Fibroblast of upper back skin (primary cell): ENCODE data around the gene SGTA.

Source experiments
- DNase-seq: peaks from one replicate; pipeline ENCODE4 v3.0.0-alpha.2; 2013

SGTA gene

GRCh38 chr19:2768365-2769132 is 14.5 kb downstream of the SGTA start:
- DNase-seq, result no peak

GRCh38 chr19:2767688-2768087 is 15.4 kb downstream of the SGTA start:
- DNase-seq, result no peak

DNA sequence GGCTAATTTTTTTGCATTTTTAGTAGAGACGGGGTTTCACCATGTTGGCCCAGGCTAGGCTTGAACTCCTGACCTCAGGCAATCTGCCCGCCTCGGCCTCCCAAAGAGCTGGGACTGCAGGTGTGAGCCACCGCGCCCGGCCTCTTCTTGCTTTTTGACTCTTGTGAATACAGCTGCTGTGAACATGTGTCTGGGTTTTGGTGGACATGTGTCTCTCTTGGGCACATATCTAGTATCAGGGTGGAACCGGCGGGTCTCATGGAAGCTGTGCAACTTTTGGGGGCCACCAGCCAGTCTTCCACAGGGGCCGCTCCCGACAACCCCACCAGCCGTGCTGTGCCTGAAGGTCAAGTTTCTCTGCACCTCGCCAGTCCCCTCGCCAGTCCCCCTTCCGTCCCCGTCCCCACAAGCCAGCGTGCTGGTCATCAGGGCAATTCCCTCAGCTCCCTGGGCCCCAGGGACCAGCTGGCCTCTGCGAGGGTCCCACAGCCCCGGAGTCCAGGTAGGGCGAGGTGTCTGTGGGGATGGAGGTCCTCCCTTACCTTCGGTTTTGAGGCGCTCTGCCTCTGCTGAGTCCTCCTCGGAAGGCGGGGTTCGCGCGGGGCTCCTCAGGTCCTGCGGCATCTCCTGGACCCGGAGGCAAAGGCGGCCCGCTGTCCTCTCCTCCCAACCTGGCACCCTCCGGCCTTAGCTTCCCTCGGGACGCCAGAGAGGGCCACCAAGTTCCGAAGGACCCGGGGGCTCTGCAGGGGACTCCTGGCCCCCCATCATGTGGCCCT is 16.3 kb downstream of the SGTA start:
- DNase-seq, result no peak

GRCh38 chr19:2765376-2765775 is 17.7 kb downstream of the SGTA start:
- no peak for DNase-seq

DNA sequence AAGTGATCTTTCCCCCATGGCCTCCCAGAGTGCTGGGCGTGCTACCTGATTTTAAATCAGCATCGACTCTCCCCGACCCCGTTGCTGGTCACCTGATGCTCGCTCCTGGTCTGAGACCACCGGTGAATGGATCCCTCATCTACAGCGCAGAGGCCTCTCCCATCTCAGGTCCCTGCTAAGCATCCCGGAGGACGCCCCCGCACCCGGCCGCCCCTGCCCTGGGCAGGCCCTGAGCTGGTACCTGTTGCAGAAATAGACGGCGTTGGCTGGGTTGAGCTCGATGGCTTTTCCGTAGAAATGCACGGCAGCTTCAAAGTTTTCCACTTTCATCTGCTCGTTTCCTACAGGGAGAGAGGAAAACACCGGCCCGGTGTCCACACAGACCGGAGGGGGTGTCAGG is 18.1 kb downstream of the SGTA start:
- DNase-seq, result no peak

DNA sequence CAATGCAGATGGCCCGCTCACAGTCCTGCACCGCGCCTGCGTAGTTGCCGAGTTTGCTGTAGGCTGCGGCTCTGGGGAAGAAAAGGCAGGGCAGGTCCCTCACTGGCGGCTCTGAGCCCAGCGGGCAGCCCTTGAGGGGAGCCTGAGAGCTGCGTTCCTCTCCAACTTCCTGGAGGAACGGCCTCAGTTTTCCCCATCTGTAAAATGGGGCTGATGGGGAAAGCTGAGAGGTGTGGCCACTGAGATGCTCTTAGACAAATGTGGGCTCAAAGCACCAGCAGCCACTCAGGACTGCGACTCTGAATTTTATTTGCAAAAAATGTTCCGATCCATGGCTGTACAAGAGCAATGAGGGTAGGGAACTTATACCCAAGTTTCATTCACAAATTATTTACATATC is 19.4 kb downstream of the SGTA start:
- DNase-seq, result no peak

DNA sequence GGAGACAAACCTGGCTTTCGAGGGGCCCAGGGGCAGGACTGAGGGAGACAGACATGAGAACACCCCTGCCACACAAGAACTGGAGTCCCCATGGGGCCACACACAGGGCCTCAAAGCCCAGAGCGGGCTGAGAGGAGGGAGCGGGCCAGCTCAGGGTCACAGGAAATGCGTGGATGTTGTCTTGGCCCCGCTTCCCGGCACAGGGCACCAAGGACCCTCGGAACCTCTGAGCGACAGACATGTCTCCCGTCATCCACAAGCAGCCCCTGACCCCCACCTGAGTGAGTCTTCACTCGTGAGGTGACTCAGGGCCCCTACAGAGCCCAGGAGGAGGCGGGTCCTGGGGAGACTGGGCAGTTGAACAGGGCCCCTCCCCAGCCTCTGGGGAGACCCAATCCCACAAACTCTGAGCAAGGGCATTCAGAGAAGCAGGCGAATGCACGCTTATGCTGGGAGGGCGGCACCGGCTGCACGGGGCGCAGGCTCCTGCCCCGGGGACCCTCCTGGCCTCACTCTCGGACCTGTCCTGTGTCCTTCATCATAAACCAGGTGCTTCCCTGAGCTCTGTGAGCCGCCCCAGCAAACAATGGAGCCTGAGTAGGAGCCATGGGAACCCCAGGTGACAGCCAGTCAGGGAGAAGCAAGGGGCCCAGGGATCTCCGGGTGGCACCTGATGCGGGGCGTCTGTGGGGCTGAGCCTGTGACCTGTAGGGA is 20.1 kb downstream of the SGTA start:
- DNase-seq, result no peak

DNA sequence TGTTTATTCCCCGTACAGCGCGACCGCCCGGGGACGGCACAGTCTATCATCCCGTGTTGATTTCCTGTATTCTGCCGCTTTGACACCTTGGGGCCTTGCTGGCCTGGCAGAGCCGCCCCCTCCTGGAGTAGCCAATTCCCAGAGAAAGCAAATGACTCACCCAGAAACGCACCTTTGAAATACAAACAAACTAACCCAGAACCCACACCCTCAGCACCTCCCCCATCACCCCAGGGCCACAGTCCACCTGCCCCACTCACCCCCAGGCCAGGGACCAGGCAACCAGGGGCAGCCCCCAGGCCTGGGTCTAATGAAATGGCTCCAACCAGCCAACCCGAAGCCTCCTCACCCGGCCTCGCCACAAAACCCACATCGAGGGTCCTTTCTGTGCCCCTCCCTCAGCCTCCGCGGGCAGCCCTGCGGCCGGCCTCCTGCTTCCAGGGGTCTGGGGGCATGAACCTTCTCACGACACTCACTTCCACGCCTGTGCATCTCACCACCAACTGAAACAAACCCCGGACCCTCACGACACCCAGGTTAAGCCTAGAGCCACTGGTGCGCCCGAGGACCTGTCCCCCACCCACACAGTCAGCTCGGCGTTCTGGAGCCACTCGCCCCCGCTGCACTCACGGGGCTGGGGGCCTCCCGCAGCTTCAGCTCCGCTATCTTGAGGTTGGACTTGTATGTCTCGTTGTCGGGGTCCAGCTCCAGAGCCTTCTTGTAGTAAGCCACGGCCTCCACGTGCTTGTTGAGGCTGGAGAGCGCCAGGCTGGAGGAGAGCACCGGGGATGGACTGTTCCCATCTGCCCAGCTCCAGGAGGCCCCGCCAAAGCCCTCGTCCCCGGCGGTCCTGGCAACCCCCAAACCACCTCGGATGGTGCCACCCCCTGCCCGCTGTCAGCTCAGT is 20.9 kb downstream of the SGTA start:
- no peak for DNase-seq

- DNase-seq, result no peak
Measured at GRCh38 chr19:2761309-2761677, 21.8 kb downstream of the SGTA start.

DNA sequence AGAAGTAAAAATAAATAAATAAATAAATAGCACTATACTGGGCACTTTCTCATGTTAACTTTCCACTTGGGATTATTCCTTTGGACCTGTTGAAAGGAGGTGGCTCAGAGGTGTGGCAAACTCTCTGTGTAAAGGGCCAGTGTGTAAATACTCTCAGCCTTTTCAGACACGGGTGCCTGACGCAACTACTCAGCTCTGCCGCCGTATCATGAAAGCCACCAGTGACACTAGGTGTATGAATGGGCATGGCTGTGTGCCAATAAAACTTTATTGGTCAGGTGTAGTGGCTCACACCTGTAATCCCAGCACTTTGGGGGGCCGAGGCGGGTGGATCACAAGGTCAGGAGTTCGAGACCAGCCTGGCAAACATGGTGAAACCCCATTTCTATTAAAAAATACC is 23.1 kb downstream of the SGTA start:
- DNase-seq, result no peak

DNA sequence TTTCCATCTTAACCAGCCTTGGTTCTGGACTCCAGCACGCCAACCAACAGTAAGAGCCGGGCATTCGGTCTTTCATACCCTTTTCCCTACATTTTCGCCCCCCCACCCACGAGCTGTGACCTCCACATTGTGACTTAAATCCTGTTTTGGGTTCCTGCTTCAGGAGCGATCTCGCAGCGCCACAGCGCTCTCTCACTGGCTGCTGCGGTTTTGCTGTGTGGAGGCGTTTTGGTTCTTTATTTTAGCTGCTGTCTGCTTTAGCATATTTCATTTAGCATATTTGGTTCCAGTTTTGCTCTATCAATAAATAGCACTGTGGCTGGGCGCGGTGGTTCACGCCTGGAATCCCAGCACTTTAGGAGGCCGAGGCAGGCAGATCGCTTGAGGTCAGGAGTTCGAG is 23.7 kb downstream of the SGTA start:
- DNase-seq, result no peak

DNA sequence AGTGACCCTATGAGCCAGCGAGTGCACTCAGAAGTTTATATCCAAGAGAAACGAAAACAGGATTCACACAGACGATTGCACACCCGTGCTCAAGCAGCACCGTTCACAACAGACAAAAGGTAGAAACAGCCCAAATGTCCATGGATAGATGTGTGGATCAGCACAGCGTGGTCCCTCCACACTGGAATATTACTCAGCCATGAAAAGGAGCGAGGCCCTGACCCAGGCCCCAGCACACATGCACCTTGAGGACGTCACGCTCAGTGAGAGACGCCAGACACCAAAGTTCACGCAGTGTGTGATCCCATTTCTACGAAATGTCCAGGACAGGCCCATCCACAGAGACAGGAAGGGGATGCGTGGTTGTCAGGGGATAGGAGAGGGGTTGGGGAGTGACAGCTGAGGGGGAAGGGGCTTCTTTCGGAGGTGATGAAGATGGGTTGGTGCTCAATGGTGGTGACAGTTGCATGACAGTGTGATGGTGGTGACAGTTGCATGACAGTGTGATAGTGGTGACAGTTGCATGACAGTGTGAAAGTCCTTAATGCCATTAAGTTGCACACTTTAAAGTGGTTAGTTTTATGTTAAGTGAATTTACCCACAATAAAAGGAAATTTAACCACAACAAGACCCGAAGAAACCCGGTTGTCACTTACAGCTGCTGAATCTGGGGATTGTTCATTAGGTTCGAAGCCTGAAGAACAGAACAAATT is 24.3 kb downstream of the SGTA start:
- DNase-seq, result no peak

DNA sequence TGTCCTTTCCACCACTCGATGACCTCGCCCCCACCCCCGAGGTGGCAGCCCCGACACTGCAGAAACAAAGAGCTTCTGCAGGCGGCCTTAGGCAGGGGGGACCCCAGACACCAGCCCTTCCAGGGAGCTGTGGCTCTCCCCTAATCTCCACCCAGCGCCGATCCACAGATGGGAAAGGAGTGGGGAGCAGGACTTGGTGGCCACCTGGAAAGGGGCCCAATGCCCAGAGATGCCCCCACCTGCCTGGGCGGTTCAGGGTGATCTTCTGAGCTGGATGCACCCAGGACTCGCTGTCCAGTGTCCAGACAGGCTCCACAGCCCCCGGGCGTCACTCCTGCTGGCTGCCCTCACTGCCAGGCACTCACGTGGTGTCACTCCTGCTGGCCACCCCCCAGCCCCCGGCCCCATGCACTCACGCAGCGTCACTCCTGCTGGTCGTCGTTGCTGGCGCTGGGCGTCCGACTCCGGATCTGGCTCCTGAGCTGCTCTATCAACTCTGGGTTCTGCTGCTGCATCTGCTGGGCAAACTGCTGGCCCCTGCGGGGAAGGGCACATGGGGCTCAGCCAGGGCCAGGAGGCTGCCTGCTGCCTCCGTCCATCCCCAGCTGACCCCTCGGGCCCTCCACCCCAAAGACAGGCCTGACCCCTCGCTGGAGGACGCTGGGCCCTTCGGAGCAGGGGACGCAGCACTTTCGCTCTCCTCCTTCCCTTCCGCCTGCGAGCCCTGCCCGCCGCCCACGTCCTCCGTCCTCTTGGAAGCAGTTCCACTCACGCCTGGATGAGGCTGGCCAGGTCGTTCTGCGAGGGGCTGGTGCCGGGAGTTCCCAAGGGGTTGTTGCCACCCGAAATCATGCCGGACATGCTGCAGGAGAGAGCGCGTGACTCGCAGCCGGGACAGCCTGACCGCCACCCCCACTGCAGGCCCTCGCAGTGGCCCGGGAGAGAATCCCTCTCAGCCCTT is 25.9 kb downstream of the SGTA start:
- no peak for DNase-seq

DNA sequence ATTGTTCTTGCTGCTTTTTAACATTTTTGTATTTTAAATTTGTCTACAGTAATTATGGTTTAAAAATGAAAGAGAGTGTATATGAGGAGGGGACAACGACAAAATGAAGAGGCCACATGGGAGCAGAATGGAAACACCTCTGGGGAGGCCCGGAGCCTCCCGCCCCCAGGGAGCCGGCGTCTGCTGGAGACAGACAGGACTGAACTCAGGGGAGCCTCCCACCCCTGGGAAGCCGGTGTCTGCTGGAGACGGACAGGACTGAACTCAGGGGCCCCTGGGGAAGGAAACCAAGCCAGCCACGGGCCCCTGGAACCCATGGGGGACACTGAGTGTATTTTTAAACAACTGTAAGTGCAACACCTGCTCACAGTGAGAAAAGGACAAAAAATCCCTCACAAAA is 26.6 kb downstream of the SGTA start:
- no peak for DNase-seq

DNA sequence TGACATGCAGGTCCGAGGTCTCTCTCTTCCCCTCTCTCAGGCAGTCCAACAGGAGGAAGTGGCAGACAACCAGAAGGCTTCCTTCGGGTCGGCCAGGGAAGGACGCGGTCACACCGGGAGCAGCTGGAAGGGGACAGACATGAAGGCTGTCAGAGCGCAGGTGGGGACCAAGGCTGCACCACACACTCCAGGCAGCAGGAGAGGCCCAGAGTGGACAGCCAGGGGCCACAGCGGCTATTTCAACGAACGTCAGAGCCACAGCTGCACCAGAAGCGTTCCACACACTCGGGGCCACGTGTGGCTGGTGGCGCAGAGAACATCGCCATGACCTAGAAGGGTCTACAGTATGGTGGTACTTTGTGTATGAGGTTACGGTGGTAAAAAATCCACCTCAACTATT is 27.3 kb downstream of the SGTA start:
- DNase-seq, result no peak

- no peak for DNase-seq
Measured at GRCh38 chr19:2755448-2755705, 27.7 kb downstream of the SGTA start.

DNA sequence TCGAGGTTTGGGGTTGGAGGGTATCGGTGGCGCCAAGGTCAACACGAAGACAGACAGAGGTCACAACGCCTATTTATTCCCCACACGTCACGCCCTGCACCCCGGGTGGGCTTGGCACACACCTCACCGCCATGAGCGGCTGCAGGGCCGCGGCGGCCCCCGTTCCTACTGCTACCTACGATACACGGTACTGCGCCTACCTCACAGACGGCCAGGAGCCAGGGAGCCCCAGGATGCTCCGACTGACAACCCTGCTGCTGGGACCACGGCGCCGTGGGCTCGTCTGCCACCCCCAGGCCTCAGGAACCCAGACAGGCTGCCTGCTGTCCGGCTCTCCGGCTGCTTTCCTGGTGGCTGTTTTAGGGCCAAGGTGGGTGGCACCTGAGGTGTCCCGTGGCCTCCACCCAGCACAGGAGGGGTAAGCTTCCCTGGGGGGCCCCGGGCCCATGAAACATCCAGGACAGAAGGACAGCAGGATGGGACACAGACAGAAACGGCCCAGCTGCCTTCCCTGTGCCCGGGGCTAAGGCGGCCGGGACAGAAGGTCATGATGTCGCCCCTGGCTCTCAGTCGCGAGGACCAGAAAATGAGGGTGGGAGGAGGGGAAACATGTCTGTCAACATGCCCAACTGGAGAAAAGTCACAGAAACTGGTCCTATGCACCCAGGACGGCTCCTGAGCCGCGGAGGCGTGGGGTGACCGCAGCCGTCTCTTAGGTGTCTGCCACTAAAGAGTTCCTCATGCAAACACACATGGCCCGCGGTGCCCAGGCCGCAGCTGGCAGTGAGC is 28.2 kb downstream of the SGTA start:
- no peak for DNase-seq

- DNase-seq, result no peak
Measured at GRCh38 chr19:2751438-2751830, 31.6 kb downstream of the SGTA start.

DNA sequence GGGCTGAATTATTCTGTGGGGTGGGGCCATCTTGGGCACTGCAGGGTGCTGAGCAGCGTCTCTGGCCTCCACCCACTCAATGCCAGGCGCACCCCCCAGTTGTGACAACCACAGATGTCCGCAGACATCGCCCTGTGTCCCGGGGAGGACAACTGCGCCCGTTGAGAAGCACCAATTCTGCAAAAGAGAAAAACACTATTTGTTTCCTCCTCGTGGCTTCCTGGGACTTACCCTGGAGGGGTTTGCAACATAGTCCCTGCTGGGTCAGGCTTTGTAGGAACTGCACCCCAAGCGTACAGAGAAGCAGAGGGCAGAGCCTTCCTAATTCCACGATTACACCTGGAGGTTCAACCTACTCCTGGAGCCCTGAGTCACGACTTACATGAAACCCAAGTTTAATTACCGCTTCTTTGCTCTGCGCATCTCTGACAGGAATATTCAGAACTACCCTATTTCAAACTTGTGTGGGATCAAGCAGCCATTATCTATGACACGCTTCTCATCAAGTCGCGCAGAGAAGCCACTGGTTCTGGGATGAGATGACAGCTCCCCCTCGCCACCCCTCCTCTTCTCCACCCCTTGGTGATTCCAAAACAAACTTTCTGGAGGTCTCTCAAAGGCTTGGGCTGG is 32.1 kb downstream of the SGTA start:
- no peak for DNase-seq

- no peak for DNase-seq
Measured at GRCh38 chr19:2747349-2747748, 35.7 kb downstream of the SGTA start.
